ENCODE results near the gene IGDCC3.

Gene IGDCC3

DNA sequence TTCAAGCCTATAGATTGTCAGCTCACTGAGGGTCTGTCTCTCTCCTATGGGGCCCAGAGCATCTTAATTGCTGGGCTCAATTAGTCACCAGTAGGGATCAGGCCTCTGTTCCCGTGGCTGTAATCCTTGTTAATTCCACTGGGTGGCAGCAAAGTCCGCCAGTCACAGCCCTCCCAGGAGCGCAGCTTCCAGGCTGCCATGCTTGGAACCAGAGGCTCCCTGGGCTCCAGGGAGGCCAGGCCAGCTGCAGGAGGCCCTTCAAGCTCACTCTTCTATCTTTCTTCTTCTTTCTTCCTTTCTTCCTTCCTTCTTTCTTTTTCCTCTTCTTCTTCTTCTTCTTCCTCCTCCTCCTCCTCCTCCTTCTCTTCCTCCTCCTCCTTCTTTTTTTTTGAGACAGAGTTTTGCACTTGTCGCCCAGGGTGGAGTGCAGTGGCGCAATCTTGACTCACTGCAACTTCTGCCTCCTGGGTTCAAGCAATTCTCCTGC is 58.9 kb downstream of the IGDCC3 start:
- peak; percentile 59 to 78 for DNase-seq

GRCh38 chr15:65312400-65312916 is 65.3 kb downstream of the IGDCC3 start:
- DNase-seq, result no peak

GRCh38 chr15:65311760-65312159 is 66.0 kb downstream of the IGDCC3 start:
- DNase-seq, result no peak

- DNase-seq, result no peak
Observed at GRCh38 chr15:65310431-65311137, 67.2 kb downstream of the IGDCC3 start.

DNA sequence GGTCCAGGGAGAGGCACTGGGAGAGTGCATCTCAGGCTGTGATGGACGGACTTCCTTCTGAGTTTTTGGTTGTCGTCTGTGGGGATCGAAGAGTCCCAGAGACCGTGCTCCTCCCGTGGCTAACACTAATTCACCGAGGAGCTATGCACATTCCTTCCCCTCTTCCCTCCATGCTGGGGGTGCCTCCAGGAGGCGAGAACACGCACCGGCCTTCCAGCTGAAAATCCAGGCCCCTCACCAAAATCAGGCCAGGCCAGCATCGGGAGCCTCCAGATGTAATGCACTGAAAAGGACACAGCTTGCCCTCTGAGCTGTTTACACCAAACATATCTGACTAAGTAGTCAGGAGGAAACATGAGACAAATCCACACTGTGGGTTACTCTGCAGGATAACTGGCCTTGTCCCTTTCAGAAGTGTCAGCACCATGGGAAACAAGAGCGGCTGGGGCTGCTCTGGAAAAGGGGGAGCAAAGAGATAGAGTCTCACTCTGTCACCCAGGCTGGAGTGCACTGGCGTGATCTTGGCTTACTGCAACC is 67.9 kb downstream of the IGDCC3 start:
- no peak for DNase-seq

- no peak for DNase-seq
Observed at GRCh38 chr15:65307978-65308377, 69.8 kb downstream of the IGDCC3 start.

- DNase-seq, result no peak
Observed at GRCh38 chr15:65306551-65306950, 71.3 kb downstream of the IGDCC3 start.

DNA sequence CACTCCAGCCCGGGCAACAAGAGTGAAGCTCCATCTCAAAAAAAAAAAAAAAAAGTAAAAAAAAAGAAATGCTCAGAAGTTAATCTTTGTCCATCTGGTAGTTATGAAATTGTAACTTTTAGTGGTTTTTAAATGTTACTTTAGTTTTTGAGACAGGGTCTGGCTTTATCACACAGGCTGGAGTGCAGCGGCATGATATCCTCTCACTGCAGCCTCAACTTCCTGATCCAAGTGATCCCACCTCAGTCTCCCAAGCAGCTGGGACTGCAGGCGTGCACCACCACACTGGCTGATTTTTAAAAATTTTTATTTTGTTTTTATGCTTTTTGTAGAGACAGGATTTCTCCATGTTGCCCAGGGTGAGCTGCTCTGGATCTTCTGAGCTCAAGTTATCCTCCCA is 72.0 kb downstream of the IGDCC3 start:
- DNase-seq, result no peak

GRCh38 chr15:65305150-65305758 is 72.5 kb downstream of the IGDCC3 start:
- DNase-seq, result no peak

GRCh38 chr15:65304381-65305149 is 73.2 kb downstream of the IGDCC3 start, which contains the start of gene RNU5B-1:
TSS of gene RNU5B-1 (plus strand) at chr15:65304677.
- peak; percentile 72 to 74 for DNase-seq

DNA sequence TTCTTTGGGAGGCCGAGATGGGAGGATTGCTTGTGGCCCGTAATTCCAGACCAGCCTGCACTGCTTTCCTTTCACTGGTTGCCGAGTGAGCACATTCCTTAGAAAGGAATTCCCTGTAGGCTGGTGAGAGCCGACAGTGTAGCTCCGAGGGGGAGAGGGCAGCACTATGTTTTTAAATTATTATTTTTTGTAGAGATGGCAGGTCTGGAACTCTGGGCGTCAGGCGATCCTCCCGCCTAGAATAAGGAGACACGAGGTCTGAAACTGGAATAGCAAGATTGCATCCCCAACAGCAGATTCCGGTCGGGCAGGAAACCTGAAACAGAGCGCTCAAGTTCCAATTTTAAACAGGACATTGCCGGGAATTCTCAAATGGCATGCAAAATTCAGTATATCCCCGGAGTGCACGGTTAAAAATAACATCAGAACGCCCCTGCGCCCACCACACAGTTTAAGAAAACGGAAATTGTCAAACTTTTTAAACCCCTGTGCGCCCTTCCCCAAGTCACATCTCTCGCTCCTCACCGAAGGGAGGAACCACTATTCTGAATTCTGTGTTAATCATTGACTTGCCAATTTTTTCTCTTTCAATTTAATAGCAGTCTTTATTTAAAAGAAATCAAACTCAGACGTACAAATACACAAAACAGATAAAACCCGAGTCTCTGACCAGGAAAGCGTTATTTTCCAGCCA is 74.0 kb downstream of the IGDCC3 start:
- DNase-seq, result peak in 1 of 2 donors; percentile 9

- DNase-seq, result no peak
Observed at GRCh38 chr15:65302061-65302460, 75.7 kb downstream of the IGDCC3 start.

GRCh38 chr15:65300924-65301441 is 76.8 kb downstream of the IGDCC3 start:
- no peak for DNase-seq

DNA sequence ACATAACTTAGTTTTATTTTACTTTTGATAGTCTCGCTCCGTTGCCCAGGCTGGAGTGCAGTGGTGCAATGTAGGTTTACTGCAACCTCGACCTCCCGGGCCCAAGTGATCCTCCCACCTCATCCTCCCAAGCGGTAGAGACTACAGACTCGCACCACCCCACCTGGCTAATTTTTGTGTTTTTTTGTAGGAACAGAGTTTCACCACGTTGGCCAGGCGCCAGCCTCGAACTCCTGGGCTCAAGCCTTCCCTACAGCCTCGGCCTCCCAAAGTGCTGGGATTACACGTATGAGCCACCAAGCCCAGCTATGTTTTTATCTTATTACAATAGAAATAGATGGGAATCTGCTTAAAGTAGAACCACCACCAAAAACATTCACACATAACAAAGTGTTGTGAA is 79.1 kb downstream of the IGDCC3 start:
- DNase-seq, result no peak

DNA sequence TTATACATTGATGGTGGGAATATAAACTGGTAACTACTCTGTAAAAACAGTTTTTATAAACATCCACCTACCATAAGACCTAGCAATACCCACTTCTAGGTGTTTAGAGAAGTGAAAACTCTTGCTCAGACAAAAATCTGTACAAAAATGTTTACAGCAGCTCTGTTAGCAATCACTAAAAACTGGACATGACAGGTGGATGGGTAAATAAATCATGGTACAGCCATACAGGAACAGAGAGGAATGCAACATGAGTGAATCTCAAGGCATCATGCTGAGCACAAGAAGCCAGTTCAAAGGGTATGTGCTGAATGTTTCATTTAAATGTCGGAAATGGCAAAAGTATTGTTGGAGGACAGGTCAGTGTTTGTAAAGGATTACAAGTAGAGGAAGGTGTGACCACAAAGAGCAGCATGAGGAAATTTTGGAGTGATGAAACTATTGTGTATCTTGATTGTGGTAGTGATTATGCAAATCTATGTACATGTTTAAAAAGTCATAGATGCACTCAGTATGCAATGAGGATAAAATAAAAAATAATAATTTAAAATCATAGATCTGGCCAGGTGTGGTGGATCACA is 84.8 kb downstream of the IGDCC3 start:
- no peak for DNase-seq

DNA sequence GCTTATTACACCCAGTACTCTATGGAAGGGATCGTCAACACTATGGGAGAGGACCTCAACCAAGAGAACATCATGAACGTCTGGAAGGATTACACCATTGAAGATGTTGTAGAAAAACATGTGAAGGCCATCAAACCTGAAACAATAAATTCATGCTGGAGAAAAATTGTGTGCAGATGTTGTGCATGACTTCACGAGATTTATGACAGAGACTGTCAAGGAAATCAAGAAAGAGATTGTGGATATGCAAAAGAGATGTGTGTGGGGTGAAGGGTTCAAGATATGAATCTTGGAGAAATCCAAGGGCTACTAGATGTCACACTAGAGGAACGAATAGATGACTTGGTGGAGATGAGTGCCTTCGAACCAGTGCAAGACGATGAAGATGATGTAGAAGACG is 87.6 kb downstream of the IGDCC3 start:
- DNase-seq, result no peak

GRCh38 chr15:65289261-65289854 is 88.4 kb downstream of the IGDCC3 start:
- no peak for DNase-seq

- no peak for DNase-seq
Observed at GRCh38 chr15:65287520-65287855, 90.3 kb downstream of the IGDCC3 start.

- peak; percentile 85 to 89 for DNase-seq
Observed at GRCh38 chr15:65286704-65287519, 90.9 kb downstream of the IGDCC3 start, which contains the start of gene PARP16. TSS of gene PARP16 (minus strand) at chr15:65286883. CDS start at chr15:65286426, 457 bp downstream.

DNA sequence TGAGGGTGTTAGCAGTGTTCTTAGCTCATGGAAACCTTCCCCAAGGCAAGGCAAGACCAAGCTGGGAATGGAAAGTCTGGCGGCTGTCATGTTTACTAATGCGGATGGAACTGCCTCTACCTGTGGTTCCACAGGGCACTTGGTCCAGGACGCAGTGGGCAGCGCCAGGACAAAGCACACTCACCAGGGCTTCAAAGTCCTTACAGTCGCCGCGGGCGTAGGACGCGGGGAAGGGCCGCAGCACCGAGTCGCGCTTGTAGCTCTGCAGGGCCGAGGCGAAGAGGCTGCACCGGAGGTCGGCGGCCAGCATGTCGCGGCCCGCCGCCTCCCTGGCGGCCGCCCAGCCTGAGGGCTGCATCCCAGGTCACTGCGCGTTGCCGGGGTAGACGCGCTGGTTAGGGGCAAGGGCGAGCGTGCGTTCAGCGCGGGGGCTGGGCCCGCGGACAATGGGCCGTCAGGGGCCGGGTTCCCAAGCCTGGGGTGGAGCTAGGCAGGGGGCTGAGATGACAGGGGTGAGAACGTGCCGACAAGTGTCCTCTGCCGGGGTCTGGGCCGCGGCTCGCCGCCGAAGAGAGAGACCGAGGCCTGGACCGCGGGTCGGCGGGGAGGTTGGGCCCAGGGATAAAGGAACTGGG is 91.6 kb downstream of the IGDCC3 start:
- no peak for DNase-seq
